Mesodermal cell (in vitro differentiated cells): Measurements from ENCODE around the gene TBC1D24.

Experiments used
- H3K27ac ChIP-seq: 2 replicates; pipeline ENCODE4 v1.7.0; 2013; ENCODE audit warnings: mild to moderate bottlenecking, low read depth, low read length, moderate library complexity; ENCODE audit not compliant: severe bottlenecking
- H3K36me3 ChIP-seq: 2 replicates; pipeline ENCODE4 v1.7.1; 2013; ENCODE audit warnings: mild to moderate bottlenecking, low read length, moderate library complexity; ENCODE audit not compliant: control insufficient read depth, insufficient read depth
- H3K4me1 ChIP-seq: one replicate; pipeline ENCODE4 v1.7.1; 2013; ENCODE audit warnings: mild to moderate bottlenecking, low read length; ENCODE audit not compliant: insufficient read depth, control insufficient read depth, poor library complexity, severe bottlenecking
- H3K4me3 ChIP-seq: 2 replicates; pipeline ENCODE4 v1.7.0; 2013; ENCODE audit warnings: low read length, control low read depth, mild to moderate bottlenecking; ENCODE audit not compliant: insufficient read depth, poor library complexity, severe bottlenecking; ENCODE audit errors: extremely low read depth
- H3K9me3 ChIP-seq: 2 replicates; pipeline ENCODE4 v1.7.1; 2013; ENCODE audit warnings: mild to moderate bottlenecking, low read length, moderate library complexity; ENCODE audit not compliant: control insufficient read depth
- WGBS, 2 experiments: methylation state at CpG; one replicate each; pipeline ENCODE4 v1.1.5; 2013; ENCODE audit warnings: missing lambda C conversion rate in 2 of 2; ENCODE audit not compliant: insufficient coverage in 2 of 2; 5-methylcytosine and 5-hydroxymethylcytosine counted together

TBC1D24 gene

DNA sequence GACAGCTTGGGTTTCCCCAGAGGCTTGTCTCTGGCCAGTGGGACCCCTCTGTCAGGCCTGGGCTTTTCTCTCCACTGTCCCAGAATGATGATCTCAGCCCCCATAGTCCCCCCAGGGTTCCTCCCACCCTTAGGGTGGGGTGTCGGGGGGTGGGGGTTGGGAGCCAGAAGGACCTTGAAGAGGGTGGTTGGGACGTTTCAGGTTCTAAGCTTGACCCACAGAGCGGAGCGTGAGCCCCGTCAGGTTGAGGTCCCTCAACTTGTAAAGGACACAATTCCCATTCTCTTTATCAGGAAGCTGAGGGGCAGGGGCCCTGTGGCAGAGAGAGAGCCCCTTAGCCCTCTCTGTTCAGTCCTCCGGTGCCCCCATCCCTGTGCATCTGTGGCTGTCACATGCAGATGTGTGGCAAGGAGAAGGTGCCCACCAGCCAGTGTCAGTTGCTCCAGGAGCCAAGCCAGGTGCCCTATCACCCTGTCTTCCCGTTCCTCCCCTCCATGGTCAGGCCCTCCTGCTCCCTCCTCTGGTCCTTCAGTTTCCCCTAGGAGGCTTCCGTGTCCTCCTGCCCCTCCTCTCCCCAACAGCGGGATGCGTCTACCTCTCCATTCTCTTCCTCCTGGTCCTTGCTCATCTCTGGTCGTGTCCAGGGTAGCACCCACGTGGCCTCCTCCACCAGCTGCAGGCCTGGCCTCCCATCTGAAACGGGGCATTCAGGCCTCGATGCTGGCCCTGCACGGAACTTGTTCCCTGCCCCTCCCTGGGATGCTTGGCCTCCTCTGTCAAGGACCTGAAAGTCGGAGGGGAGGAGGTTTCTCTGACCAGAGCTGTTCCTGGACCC is 5.3 kb upstream of the TBC1D24 start:
- Histone ChIP-seq H3K9me3 (no peaks in the 10 kb centered on the region), H3K27ac (no peak overlapping the region), H3K4me1 (peaks cover 14% of the 10 kb centered on the region), H3K36me3 (no peaks in the 10 kb centered on the region), H3K4me3 (no peak overlapping the region)
- WGBS, 2 experiments = 79 to 86% methylated on average over 11 to 16 of the region's 16 CpGs

GRCh38 chr16:2470234-2470601 is 4.7 kb upstream of the TBC1D24 start:
- no peak overlapping the region for H3K27ac ChIP-seq
- H3K4me3 ChIP-seq = no peak overlapping the region
- peaks cover 14% of the 10 kb centered on the region for H3K4me1 ChIP-seq
- H3K36me3 ChIP-seq = no peaks in the 10 kb centered on the region
- 87 to 91% methylated on average over 4 to 5 of the region's 7 CpGs for WGBS, 2 experiments
- H3K9me3 ChIP-seq = no peaks in the 10 kb centered on the region

DNA sequence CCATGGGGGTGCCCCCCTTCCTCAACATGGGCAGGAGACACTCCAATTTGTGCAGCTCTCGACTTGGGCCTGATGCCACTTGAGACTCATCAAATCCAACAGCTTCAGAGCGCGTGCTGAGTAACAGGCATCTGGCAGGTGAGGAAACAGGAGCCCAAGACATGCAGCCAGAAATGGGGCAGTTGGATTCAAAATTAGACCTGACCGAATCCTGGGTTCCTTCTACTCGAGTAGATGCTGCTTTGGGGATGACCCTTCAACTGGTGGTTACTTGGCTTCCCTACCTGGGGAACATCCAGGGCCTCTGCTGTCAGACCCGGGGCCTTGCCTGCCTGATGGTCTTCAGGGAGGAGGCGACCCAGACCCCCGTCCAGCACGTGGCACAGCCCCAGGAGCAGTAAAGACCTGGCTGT is 4.3 kb upstream of the TBC1D24 start:
- H3K9me3 ChIP-seq = no peaks in the 10 kb centered on the region
- H3K36me3 ChIP-seq = no peaks in the 10 kb centered on the region
- no peak overlapping the region for H3K27ac ChIP-seq
- 51 to 64% methylated on average over 6 to 9 of the region's 9 CpGs for WGBS, 2 experiments
- peak overlapping the region; percentile 32 for H3K4me3 ChIP-seq
- peaks cover 16% of the 10 kb centered on the region for H3K4me1 ChIP-seq

DNA sequence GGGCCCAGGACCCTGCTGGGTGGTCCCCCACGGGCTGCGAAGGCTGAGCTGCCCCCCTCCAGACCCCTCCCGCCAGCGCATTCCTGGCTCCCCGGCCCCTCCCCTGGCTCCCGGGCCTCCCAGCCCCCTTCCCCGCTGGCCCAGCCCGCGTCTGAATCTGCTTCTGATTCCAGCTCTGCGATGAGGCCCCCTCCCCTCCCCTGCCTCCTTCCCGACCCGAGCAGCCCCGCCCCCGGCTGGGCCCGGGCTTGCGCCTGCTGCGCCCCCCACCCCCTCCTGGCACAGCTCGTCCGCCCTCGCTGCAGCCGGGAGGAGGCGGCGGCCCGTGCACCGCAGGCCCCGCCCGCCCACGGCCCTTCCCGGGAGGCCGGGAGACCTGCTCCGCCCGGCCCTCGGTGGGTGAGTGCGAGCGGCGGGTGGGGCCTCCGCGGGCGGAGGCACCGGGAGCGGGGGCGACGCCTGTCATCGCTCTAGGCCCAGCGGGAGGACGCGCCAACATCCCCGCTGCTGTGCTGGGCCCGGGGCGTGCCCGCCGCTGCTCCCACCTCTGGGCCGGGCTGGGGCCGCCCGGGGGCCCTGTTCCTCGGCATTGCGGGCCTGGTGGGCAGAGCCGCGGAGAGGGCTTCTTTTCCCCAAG is 3.8 kb upstream of the TBC1D24 start, which contains the start of gene NTN3:
NTN3 (plus strand) TSS at position 282 of the 637 bp plus-strand sequence. CDS start 405 bp downstream, outside the sequence.
- H3K27ac ChIP-seq = no peak within 1 kb of the TSS
- no peaks in the 10 kb centered on the region for H3K36me3 ChIP-seq
- H3K4me3 ChIP-seq = peak within 1 kb of the TSS; percentile 32
- 1 to 2% methylated on average over 22 to 37 of the region's 59 CpGs for WGBS, 2 experiments
- no peaks in the 10 kb centered on the region for H3K9me3 ChIP-seq
- peaks cover 18% of the 10 kb centered on the region for H3K4me1 ChIP-seq

- peak overlapping the region; percentile 32 for H3K4me3 ChIP-seq
- 47 to 48% methylated on average over 42 to 61 of the region's 61 CpGs for WGBS, 2 experiments
- no peaks in the 10 kb centered on the region for H3K36me3 ChIP-seq
- peaks cover 18% of the 10 kb centered on the region for H3K4me1 ChIP-seq
- no peaks in the 10 kb centered on the region for H3K9me3 ChIP-seq
- H3K27ac ChIP-seq = no peak overlapping the region
These were observed 3.1 kb upstream of the TBC1D24 start for GRCh38 chr16:2471653-2472487.

DNA sequence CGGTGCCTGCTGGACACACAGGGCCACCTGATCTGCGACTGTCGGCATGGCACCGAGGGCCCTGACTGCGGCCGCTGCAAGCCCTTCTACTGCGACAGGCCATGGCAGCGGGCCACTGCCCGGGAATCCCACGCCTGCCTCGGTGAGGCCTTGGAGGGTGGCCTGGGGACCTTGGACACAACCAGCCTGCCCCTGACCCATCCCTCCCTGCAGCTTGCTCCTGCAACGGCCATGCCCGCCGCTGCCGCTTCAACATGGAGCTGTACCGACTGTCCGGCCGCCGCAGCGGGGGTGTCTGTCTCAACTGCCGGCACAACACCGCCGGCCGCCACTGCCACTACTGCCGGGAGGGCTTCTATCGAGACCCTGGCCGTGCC is 2.5 kb upstream of the TBC1D24 start:
- Histone ChIP-seq H3K27ac (no peak overlapping the region), H3K9me3 (no peaks in the 10 kb centered on the region), H3K4me1 (peaks cover 18% of the 10 kb centered on the region), H3K36me3 (no peaks in the 10 kb centered on the region), H3K4me3 (no peak overlapping the region)
- WGBS, 2 experiments = 95 to 97% methylated on average over 25 to 27 of the region's 27 CpGs

DNA sequence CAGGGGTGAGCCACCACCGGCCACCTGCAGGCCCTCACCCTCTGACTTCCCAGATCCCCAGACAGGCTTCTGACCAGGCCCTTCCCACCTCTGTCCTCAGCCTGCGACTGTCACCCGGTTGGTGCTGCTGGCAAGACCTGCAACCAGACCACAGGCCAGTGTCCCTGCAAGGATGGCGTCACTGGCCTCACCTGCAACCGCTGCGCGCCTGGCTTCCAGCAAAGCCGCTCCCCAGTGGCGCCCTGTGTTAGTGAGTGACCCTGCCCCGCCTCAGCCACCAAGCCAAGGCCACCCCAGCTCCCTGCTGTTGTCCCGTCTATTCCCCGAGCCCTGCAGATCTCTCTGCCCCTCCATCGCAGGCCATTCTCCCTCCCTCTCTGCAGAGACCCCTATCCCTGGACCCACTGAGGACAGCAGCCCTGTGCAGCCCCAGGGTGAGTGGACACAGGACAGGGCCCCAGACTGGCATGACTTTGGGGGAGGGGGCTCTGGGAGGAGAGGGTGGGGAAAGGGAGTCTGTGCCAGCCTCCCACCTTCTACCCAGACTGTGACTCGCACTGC is 2.0 kb upstream of the TBC1D24 start:
- Histone ChIP-seq H3K4me3 (peak overlapping the region; percentile 14), H3K4me1 (peaks cover 18% of the 10 kb centered on the region), H3K27ac (no peak overlapping the region), H3K36me3 (no peaks in the 10 kb centered on the region), H3K9me3 (no peaks in the 10 kb centered on the region)
- 89 to 91% methylated on average over 11 of the region's 14 CpGs for WGBS, 2 experiments

GRCh38 chr16:2473446-2473926 is 1.4 kb upstream of the TBC1D24 start:
- Histone ChIP-seq H3K27ac (no peak overlapping the region), H3K4me1 (peaks cover 13% of the 10 kb centered on the region), H3K36me3 (no peaks in the 10 kb centered on the region), H3K4me3 (peak overlapping the region; percentile 14), H3K9me3 (no peaks in the 10 kb centered on the region)
- 7 to 8% methylated on average over 15 to 39 of the region's 49 CpGs for WGBS, 2 experiments

DNA sequence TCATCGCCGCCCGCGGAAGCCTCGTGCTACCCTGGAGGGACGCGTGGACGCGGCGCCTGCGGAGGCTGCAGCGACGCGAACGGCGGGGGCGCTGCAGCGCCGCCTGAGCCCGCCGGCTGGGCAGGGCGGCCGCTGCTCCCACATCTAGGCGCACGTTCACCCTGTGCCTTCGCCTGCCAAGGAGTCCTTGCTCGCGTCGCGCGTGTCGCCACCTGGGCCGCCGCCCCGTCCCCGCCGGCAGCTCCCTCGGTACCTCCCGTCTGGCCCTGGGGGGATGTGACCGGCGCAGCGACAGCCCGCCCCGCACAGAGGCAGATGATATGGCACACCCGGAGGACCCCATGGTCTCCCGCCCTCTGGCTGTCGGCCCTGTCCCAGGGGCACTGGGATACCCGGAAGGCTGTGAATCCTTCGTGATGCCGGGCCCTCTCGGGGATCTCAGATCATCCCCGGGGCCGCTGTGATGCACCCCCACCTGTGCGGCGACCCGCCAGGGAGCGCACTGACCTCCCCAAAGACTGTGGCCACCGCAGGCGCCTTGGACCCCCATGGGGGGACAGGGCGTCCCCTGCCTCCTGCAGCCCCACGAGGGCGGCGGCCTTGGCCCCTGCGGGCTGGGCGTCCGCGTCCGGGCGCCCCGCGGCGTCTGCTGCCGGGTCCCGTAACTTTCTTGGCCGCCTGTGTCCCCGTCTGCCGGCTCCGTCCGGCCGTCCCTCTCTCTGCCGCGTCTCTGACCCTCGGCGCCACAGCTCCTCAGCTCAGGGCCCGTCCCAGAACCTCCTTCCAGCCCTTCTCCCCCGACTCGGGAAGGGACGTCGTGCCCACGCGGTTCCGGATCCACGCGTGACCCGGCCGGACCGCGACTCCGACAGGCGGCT is 689 bp upstream of the TBC1D24 start:
- Histone ChIP-seq H3K27ac (no peak overlapping the region), H3K4me3 (peak overlapping the region; percentile 77), H3K36me3 (no peaks in the 10 kb centered on the region), H3K9me3 (no peaks in the 10 kb centered on the region), H3K4me1 (peaks cover 6% of the 10 kb centered on the region)
- WGBS, 2 experiments = 0 to 1% methylated on average over 86 to 100 of the region's 100 CpGs
